OCI-LY1 (cell line): ENCODE measurements around the gene IFIT3.
"Not testable (repeated sequence)": the region's sequence is repeated elsewhere in the genome, so short reads cannot be mapped to it uniquely, and the experiment has no call there.

Experiments used
- H2AFZ ChIP-seq: fragments of 200-600 bp; sonication (generic), shearing (Covaris generic); 2 replicates; pipeline ENCODE4 v1.6.0; 2014; ENCODE audit warnings: antibody characterized with exemption, mild to moderate bottlenecking, low read length
- H3F3A ChIP-seq: fragments of 200-600 bp; sonication (generic), shearing (Covaris generic); 2 replicates; pipeline ENCODE4 v1.6.0; 2014; ENCODE audit warnings: mild to moderate bottlenecking, antibody characterized with exemption, low read length, moderate library complexity; ENCODE audit not compliant: insufficient read depth
- H3K27ac ChIP-seq: fragments of 200-600 bp; sonication (generic); 2 replicates; pipeline ENCODE4 v1.5.1; 2014; ENCODE audit warnings: low read length, mixed run types, mild to moderate bottlenecking, low read depth; ENCODE audit not compliant: poor library complexity, severe bottlenecking
- H3K27me3 ChIP-seq: fragments of 200-600 bp; sonication (generic); 2 replicates; pipeline ENCODE4 v1.6.0; 2014; ENCODE audit warnings: antibody characterized with exemption, mild to moderate bottlenecking, low read length, moderate library complexity; ENCODE audit not compliant: insufficient read depth
- H3K36me3 ChIP-seq: fragments of 200-600 bp; sonication (generic); 2 replicates; pipeline ENCODE4 v1.6.1; 2014; ENCODE audit warnings: mild to moderate bottlenecking, antibody characterized with exemption, low read length, moderate library complexity, mixed read lengths; ENCODE audit not compliant: insufficient read depth
- H3K4me1 ChIP-seq: fragments of 200-600 bp; sonication (generic); 2 replicates; pipeline ENCODE4 v1.5.1; 2014; ENCODE audit warnings: mild to moderate bottlenecking, low read length, moderate library complexity; ENCODE audit not compliant: insufficient read depth, severe bottlenecking
- H3K4me2 ChIP-seq: fragments of 200-600 bp; sonication (generic), shearing (Covaris generic); 2 replicates; pipeline ENCODE4 v1.6.1; 2014; ENCODE audit warnings: low read length
- H3K4me3 ChIP-seq: fragments of 200-600 bp; sonication (generic); 2 replicates; pipeline ENCODE4 v1.5.1; 2014; ENCODE audit warnings: low read length, low read depth, mild to moderate bottlenecking, mixed read lengths; ENCODE audit not compliant: poor library complexity, severe bottlenecking
- H3K79me2 ChIP-seq: fragments of 200-600 bp; shearing (Covaris generic); 2 replicates; pipeline ENCODE4 v1.6.1; 2016; ENCODE audit warnings: mixed run types, low read length, mixed read lengths; ENCODE audit not compliant: insufficient read depth
- H3K9ac ChIP-seq: fragments of 200-600 bp; sonication (generic), shearing (Covaris generic); 2 replicates; pipeline ENCODE4 v1.6.1; 2014; ENCODE audit warnings: mild to moderate bottlenecking, low read length, mixed read lengths
- H3K9me2 ChIP-seq: fragments of 200-600 bp; sonication (generic), shearing (Covaris generic); 2 replicates; pipeline ENCODE4 v1.6.1; 2014; ENCODE audit warnings: low read depth, mild to moderate bottlenecking, low read length, mixed read lengths
- H3K9me3 ChIP-seq: fragments of 200-600 bp; shearing (Covaris generic); 2 replicates; pipeline ENCODE4 v1.6.1; 2014; ENCODE audit warnings: low read length, mixed read lengths
- H4K20me1 ChIP-seq: fragments of 200-600 bp; sonication (generic), shearing (Covaris generic); 2 replicates; pipeline ENCODE4 v1.6.0; 2016; ENCODE audit warnings: mild to moderate bottlenecking, low read length; ENCODE audit not compliant: insufficient read depth
- EZH2 ChIP-seq: fragments of 200-600 bp; sonication (generic), shearing (Covaris generic); IDR thresholded peaks from 2 replicates; pipeline ENCODE4 v1.8.0; 2017; ENCODE audit warnings: borderline replicate concordance, mixed run types, mild to moderate bottlenecking, antibody characterized with exemption, low read length, moderate library complexity, mixed read lengths
- TF ChIP-seq, protein P1 (sequence below): fragments of 200-600 bp; sonication (generic), shearing (Covaris generic); IDR thresholded peaks from 2 replicates; pipeline ENCODE4 v1.5.1; 2017; ENCODE audit warnings: mild to moderate bottlenecking, antibody characterized with exemption, low read length, moderate library complexity, mixed read lengths

Gene IFIT3

DNA sequence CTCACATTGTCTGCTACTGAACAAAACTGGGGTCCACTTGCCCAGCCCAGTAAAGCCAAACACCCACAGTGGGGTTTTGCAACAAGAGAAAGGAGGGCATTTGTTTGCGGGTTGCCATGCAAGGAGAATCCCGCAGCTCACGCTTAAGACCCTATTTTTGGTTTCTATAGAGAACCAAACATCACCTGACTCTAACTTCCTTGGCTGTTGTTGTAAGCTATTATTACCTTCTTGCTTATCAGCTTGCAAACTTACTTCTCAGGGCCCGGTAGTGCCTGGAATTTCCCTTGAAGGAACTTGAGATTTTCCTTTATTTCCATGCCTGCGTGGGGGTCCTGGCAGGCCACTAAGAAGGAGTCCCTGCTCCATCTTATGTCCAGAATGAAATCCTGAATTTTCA lies 20.7 kb downstream of the IFIT3 start:
- Histone ChIP-seq H3K4me2 (no peak overlapping the region), H3K36me3 (no peaks in the 10 kb centered on the region), H3K79me2 (no peaks in the 10 kb centered on the region), H3K4me3 (no peak overlapping the region), H3K9me2 (no peaks in the 10 kb centered on the region), H3F3A (no peaks in the 10 kb centered on the region), H2AFZ (no peak overlapping the region), H3K27ac (no peak overlapping the region), H3K9ac (no peak overlapping the region), H4K20me1 (no peaks in the 10 kb centered on the region), H3K9me3 (no peaks in the 10 kb centered on the region), H3K27me3 (no peaks in the 10 kb centered on the region), H3K4me1 (no peaks in the 10 kb centered on the region)
- TF ChIP-seq EZH2: no peak
- TF ChIP-seq, protein P1, sequence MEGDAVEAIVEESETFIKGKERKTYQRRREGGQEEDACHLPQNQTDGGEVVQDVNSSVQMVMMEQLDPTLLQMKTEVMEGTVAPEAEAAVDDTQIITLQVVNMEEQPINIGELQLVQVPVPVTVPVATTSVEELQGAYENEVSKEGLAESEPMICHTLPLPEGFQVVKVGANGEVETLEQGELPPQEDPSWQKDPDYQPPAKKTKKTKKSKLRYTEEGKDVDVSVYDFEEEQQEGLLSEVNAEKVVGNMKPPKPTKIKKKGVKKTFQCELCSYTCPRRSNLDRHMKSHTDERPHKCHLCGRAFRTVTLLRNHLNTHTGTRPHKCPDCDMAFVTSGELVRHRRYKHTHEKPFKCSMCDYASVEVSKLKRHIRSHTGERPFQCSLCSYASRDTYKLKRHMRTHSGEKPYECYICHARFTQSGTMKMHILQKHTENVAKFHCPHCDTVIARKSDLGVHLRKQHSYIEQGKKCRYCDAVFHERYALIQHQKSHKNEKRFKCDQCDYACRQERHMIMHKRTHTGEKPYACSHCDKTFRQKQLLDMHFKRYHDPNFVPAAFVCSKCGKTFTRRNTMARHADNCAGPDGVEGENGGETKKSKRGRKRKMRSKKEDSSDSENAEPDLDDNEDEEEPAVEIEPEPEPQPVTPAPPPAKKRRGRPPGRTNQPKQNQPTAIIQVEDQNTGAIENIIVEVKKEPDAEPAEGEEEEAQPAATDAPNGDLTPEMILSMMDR: no peak

DNA sequence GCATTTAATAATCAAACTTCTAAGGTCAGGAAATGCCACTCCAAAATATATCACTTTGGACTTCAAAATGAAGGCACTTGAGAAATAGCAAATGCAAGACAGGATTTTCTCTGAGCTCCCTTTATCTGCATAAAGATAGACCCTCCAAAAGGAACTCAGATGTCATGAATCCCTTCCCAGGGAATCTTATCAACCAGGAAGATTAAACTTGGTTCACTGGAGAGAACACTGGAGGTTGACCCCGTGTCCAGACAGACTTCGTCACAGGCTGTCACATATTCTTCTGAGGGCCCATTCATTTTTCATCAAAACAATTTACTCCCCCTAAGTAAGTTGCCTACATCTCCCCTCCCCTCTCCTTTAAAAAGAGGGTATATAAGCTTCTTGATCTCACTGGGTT lies 21.2 kb downstream of the IFIT3 start:
- H2AFZ ChIP-seq: no peak overlapping the region
- no peaks in the 10 kb centered on the region for H4K20me1 ChIP-seq
- H3K27me3 ChIP-seq: no peaks in the 10 kb centered on the region
- H3K9ac ChIP-seq: no peak overlapping the region
- H3K4me1 ChIP-seq: no peaks in the 10 kb centered on the region
- H3K9me2 ChIP-seq: no peaks in the 10 kb centered on the region
- no peak overlapping the region for H3K27ac ChIP-seq
- H3F3A ChIP-seq: no peaks in the 10 kb centered on the region
- H3K9me3 ChIP-seq: no peaks in the 10 kb centered on the region
- no peaks in the 10 kb centered on the region for H3K79me2 ChIP-seq
- H3K4me2 ChIP-seq: no peak overlapping the region
- TF ChIP-seq EZH2: no peak
- TF ChIP-seq, protein P1: no peak
- H3K4me3 ChIP-seq: no peak overlapping the region
- no peaks in the 10 kb centered on the region for H3K36me3 ChIP-seq

DNA sequence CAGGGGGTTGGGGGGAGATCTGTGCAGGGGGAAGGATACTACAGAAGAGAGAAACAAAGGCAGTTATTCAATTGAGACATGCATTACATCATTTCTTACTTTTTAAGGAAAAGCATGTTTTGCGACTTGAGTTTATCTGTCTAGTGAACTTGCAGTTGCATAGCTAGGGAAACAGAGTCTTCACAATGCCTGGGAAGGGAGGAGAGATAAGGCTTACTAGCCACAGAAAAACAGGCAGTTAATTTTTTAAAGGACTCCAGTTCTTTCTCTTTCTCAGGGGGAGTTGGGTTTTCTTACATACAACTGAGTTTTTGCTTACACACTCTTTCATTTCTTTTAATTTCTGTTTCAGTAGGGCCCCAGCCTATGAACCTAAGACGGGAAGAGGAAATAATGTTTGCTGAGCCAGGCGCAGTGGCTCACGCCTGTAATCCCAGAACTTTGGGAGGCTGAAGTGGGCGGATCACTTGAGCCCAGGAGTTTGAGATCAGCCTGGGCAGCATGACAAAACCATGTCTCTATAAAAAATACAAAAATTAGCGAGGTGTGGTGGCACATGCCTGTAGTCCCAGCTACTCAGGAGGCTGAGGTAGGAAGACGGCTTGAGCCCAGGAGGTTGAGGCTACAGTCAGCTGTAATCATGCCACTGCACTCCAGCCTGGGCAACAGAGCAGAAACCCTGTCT lies 23.0 kb downstream of the IFIT3 start:
- H3K4me3 ChIP-seq, H4K20me1 ChIP-seq, H3K4me2 ChIP-seq, H3F3A ChIP-seq, H3K9ac ChIP-seq, H3K27me3 ChIP-seq, H3K9me2 ChIP-seq, H3K4me1 ChIP-seq, H3K9me3 ChIP-seq, H3K79me2 ChIP-seq, H3K36me3 ChIP-seq, H3K27ac ChIP-seq, H2AFZ ChIP-seq: not testable (repeated sequence)

DNA sequence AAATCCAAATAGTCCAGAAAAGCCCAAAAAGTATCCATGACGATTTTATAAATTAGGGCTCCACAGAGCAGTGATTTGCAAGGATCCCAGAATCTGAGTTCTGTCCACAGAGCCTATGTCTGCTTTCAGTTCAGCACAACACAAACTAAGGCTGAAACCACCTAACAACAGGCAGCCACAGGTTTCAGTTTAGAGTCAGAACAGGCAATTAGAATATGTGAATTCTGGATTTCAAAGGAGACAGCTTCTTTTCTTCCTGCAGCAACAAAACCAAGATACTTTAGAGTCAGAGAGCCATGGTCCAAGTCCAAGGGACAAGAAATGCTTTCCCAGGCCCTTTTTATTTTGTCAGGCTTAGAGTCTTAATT lies 23.6 kb downstream of the IFIT3 start:
- no peaks in the 10 kb centered on the region for H3F3A ChIP-seq
- no peaks in the 10 kb centered on the region for H3K4me1 ChIP-seq
- H3K9ac ChIP-seq: no peak overlapping the region
- no peak overlapping the region for H3K4me3 ChIP-seq
- no peaks in the 10 kb centered on the region for H4K20me1 ChIP-seq
- no peaks in the 10 kb centered on the region for H3K27me3 ChIP-seq
- H3K9me2 ChIP-seq: no peaks in the 10 kb centered on the region
- no peaks in the 10 kb centered on the region for H3K79me2 ChIP-seq
- H3K9me3 ChIP-seq: no peaks in the 10 kb centered on the region
- no peaks in the 10 kb centered on the region for H3K36me3 ChIP-seq
- H2AFZ ChIP-seq: no peak overlapping the region
- TF ChIP-seq, protein P1: no peak
- no peak overlapping the region for H3K27ac ChIP-seq
- H3K4me2 ChIP-seq: no peak overlapping the region
